Panc1 (cell line): ENCODE data around the gene SCG3. TPM values are rescaled to one million over a fixed set of nuclear protein-coding genes. Genes with fewer than 3 reads are reported as not detected.

Experiments
- ATAC-seq: fragments of 200-7000 bp; cut with Tn5 transposase; 2 replicates; pipeline ENCODE4 v1.9.1; 2020; ENCODE audit warnings: mild to moderate bottlenecking, moderate library complexity
- BruUV-seq: library from RNA; stranded (reverse); fragments of 400-500 nt; replicated peaks from 2 replicates; lab custom pipeline; 2021; lab: Mats Ljungman, UMichigan
- CTCF ChIA-PET: fragments of 300-600 bp; sonication (Branson Sonifier 250); formaldehyde crosslinking; loops from one replicate; lab custom pipeline; 2022; ENCODE audit warnings: antibody characterized with exemption; lab: Charles Lee
- POLR2A ChIA-PET: fragments of 300-600 bp; sonication (Branson Sonifier 250); formaldehyde crosslinking; loops from one replicate; lab custom pipeline; 2022; ENCODE audit warnings: antibody characterized with exemption; lab: Charles Lee
- DNase-seq: peaks from one replicate; pipeline ENCODE4 v3.0.0-alpha.2; 2010; ENCODE audit warnings: low read depth, low spot score
- H3K27ac ChIP-seq: 2 replicates; pipeline ENCODE4 v1.5.1; 2011; ENCODE audit warnings: mild to moderate bottlenecking, low read length, inconsistent platforms
- H3K27me3 ChIP-seq: fragments of 200-500 bp; sonication (Bioruptor generic); 2 replicates; pipeline ENCODE4 v1.6.0; 2014; ENCODE audit warnings: low read length, inconsistent platforms; ENCODE audit not compliant: control insufficient read depth, insufficient read depth
- H3K36me3 ChIP-seq: fragments of 200-500 bp; sonication (Bioruptor generic); 2 replicates; pipeline ENCODE4 v1.5.1; 2014; ENCODE audit warnings: inconsistent platforms, mild to moderate bottlenecking, low read length, moderate library complexity; ENCODE audit not compliant: control insufficient read depth, insufficient read depth
- H3K4me1 ChIP-seq: 2 replicates; pipeline ENCODE4 v1.5.1; 2011; ENCODE audit warnings: inconsistent platforms, mild to moderate bottlenecking, low read length, moderate library complexity; ENCODE audit not compliant: control insufficient read depth, insufficient read depth
- H3K4me3 ChIP-seq, 2 experiments: 2 replicates each; pipeline ENCODE4 v1.5.1; 2011 to 2012; ENCODE audit warnings: low read depth in 2 of 2, low read length in 2 of 2, mild to moderate bottlenecking in 2 of 2, inconsistent platforms in 1 of 2, moderate library complexity in 1 of 2
- H3K9me3 ChIP-seq: fragments of 200-500 bp; sonication (Bioruptor generic); 2 replicates; pipeline ENCODE4 v1.5.1; 2014; ENCODE audit warnings: low read depth, mild to moderate bottlenecking, inconsistent platforms, low read length, moderate library complexity; ENCODE audit not compliant: control insufficient read depth, insufficient read depth
- CTCF ChIP-seq: fragments of 450-650 bp; IDR thresholded peaks from 2 replicates; pipeline ENCODE4 v1.5.1; 2017; ENCODE audit warnings: mild to moderate bottlenecking
- POLR2AphosphoS5 ChIP-seq: IDR thresholded peaks from 2 replicates; pipeline ENCODE4 v1.6.1; 2012; ENCODE audit warnings: mild to moderate bottlenecking, low read depth, low read length, moderate library complexity
- SIN3A ChIP-seq: IDR thresholded peaks from 2 replicates; pipeline ENCODE4 v1.6.1; 2012; ENCODE audit warnings: low read depth, mild to moderate bottlenecking, low read length, moderate library complexity, borderline replicate concordance; ENCODE audit not compliant: insufficient read depth
- TCF7L2 ChIP-seq: IDR thresholded peaks from 2 replicates; pipeline ENCODE4 v1.6.1; 2011; ENCODE audit warnings: mild to moderate bottlenecking, low read depth, low read length, inconsistent platforms
- in situ Hi-C: cut with HindIII; loops from 2 replicates; pipeline ENCODE4 v1.10.0; 2016; ENCODE audit warnings: low sequenced_read_pairs, low pct_unique_long_range_greater_than_20kb
- intact Hi-C: fragments of 100-400 bp; cut with micrococcal nuclease; formaldehyde crosslinking; loops from one replicate; pipeline ENCODE4 v1.10.0; 2022; ENCODE audit not compliant: unreplicated experiment
- total RNA-seq: library from RNA; stranded (reverse); gene quantifications from one replicate; pipeline ENCODE4 v1.2.1, GENCODE V29; 2021; ENCODE audit not compliant: unreplicated experiment
- TF ChIP-seq, protein P1 (sequence below), 2 experiments: IDR thresholded peaks; 2 replicates each; pipeline ENCODE4 v1.6.1; 2011 to 2012; ENCODE audit warnings: low read depth in 2 of 2, control low read depth in 1 of 2, low read length in 1 of 2, mild to moderate bottlenecking in 1 of 2, moderate library complexity in 1 of 2; ENCODE audit not compliant: insufficient read depth in 1 of 2

Gene SCG3
- total RNA-seq, 1 experiment from 2014 or later: 0.62 TPM

- Histone ChIP-seq H3K4me1 (no peaks in the 10 kb centered on the region), H3K9me3 (no peaks in the 10 kb centered on the region), H3K27me3 (no peaks in the 10 kb centered on the region), H3K36me3 (no peaks in the 10 kb centered on the region), H3K27ac (no peak overlapping the region), H3K4me3 (no peak overlapping the region)
- DNase-seq (no peak), ATAC-seq (no peak)
- BruUV-seq: no TSS peak
- intact Hi-C loops: no loop called here
- TF ChIP-seq, protein P1, sequence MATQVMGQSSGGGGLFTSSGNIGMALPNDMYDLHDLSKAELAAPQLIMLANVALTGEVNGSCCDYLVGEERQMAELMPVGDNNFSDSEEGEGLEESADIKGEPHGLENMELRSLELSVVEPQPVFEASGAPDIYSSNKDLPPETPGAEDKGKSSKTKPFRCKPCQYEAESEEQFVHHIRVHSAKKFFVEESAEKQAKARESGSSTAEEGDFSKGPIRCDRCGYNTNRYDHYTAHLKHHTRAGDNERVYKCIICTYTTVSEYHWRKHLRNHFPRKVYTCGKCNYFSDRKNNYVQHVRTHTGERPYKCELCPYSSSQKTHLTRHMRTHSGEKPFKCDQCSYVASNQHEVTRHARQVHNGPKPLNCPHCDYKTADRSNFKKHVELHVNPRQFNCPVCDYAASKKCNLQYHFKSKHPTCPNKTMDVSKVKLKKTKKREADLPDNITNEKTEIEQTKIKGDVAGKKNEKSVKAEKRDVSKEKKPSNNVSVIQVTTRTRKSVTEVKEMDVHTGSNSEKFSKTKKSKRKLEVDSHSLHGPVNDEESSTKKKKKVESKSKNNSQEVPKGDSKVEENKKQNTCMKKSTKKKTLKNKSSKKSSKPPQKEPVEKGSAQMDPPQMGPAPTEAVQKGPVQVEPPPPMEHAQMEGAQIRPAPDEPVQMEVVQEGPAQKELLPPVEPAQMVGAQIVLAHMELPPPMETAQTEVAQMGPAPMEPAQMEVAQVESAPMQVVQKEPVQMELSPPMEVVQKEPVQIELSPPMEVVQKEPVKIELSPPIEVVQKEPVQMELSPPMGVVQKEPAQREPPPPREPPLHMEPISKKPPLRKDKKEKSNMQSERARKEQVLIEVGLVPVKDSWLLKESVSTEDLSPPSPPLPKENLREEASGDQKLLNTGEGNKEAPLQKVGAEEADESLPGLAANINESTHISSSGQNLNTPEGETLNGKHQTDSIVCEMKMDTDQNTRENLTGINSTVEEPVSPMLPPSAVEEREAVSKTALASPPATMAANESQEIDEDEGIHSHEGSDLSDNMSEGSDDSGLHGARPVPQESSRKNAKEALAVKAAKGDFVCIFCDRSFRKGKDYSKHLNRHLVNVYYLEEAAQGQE (IDR thresholded peaks at IDR 0.05; ENCODE audit: insufficient read depth in 1 of 2, low read depth in 2 of 2, low read length in 1 of 2): no peak
- TF ChIP-seq TCF7L2 (no peak), SIN3A (no peak), CTCF (no peak), POLR2AphosphoS5 (no peak)
- POLR2A ChIA-PET: no interaction called here
- CTCF ChIA-PET: no interaction called here
- in situ Hi-C loops: no loop called here
Measured at GRCh38 chr15:51714911-51715310, 33.6 kb downstream of the SCG3 start.

GRCh38 chr15:51718219-51718618 lies 36.9 kb downstream of the SCG3 start:
- ATAC-seq (0 out of 2 replicates have a peak, but pooled peaks have one; percentile 51), DNase-seq (no peak)
- POLR2A ChIA-PET: no interaction called here
- no peaks in the 10 kb centered on the region for H3K9me3 ChIP-seq
- H3K4me1 ChIP-seq: no peaks in the 10 kb centered on the region
- H3K36me3 ChIP-seq: no peaks in the 10 kb centered on the region; the same call in 1 of the 2 replicates
- H3K27me3 ChIP-seq: no peaks in the 10 kb centered on the region
- in situ Hi-C loops: no loop called here
- TF ChIP-seq TCF7L2 (no peak), POLR2AphosphoS5 (no peak), CTCF (no peak), SIN3A (no peak)
- TF ChIP-seq, protein P1 (IDR thresholded peaks at IDR 0.05; ENCODE audit: insufficient read depth in 1 of 2, low read depth in 2 of 2, low read length in 1 of 2): no peak
- BruUV-seq: no TSS peak
- H3K27ac ChIP-seq: no peak overlapping the region
- CTCF ChIA-PET: interaction anchor here (0.6 kb wide), 1 partner anchor 9 kb away, joined by 3 read pairs; no protein-coding TSS in a partner anchor
- no peak overlapping the region for H3K4me3 ChIP-seq
- intact Hi-C loops: no loop called here
